H9 (cell line): ENCODE results near the gene RASGRF1. TPM values are rescaled to one million over a fixed set of nuclear protein-coding genes. Genes with fewer than 3 reads are reported as not detected.

Experiments
- DNase-seq: peaks from one replicate; pipeline ENCODE4 v3.0.0-alpha.2; 2017
- H2AFZ ChIP-seq: one replicate; pipeline ENCODE4 v1.6.1; 2013; ENCODE audit warnings: mild to moderate bottlenecking, low read length, control low read depth, moderate library complexity
- H2AK5ac ChIP-seq: 2 replicates; pipeline ENCODE4 v1.6.1; 2013; ENCODE audit warnings: low read length, control low read depth, mixed read lengths; ENCODE audit not compliant: insufficient read length
- H2BK120ac ChIP-seq: one replicate; pipeline ENCODE4 v1.6.1; 2013; ENCODE audit warnings: low read depth, mild to moderate bottlenecking, low read length, control low read depth, inconsistent platforms; ENCODE audit not compliant: poor library complexity, severe bottlenecking
- H2BK12ac ChIP-seq: 2 replicates; pipeline ENCODE4 v1.6.1; 2013; ENCODE audit warnings: low read length, control low read depth, mixed read lengths, low read depth; ENCODE audit not compliant: insufficient read length
- H2BK15ac ChIP-seq: 2 replicates; pipeline ENCODE4 v1.6.1; 2013; ENCODE audit warnings: low read depth, low read length, control low read depth
- H2BK20ac ChIP-seq: one replicate; pipeline ENCODE4 v1.6.1; 2013; ENCODE audit warnings: low read depth, mild to moderate bottlenecking, low read length, control low read depth, inconsistent platforms; ENCODE audit not compliant: poor library complexity, severe bottlenecking
- H2BK5ac ChIP-seq: 2 replicates; pipeline ENCODE4 v1.6.1; 2013; ENCODE audit warnings: low read length, control low read depth, mixed read lengths; ENCODE audit not compliant: insufficient read length
- H3K14ac ChIP-seq: 2 replicates; pipeline ENCODE4 v1.6.1; 2013; ENCODE audit warnings: low read length, control low read depth; ENCODE audit not compliant: insufficient read depth
- H3K18ac ChIP-seq: 2 replicates; pipeline ENCODE4 v1.6.1; 2013; ENCODE audit warnings: low read depth, mild to moderate bottlenecking, mixed read lengths, low read length, control low read depth; ENCODE audit not compliant: insufficient read length
- H3K23ac ChIP-seq: 2 replicates; pipeline ENCODE4 v1.6.1; 2013; ENCODE audit warnings: low read length, control low read depth, mixed read lengths, low read depth; ENCODE audit not compliant: insufficient read length
- H3K23me2 ChIP-seq: 2 replicates; pipeline ENCODE4 v1.6.1; 2013; ENCODE audit warnings: low read depth, mild to moderate bottlenecking, mixed read lengths, low read length, control low read depth; ENCODE audit not compliant: insufficient read length, poor library complexity, severe bottlenecking
- H3K27ac ChIP-seq: 2 replicates; pipeline ENCODE4 v1.5.1; 2013; ENCODE audit warnings: low read length, control low read depth, mixed read lengths, low read depth; ENCODE audit not compliant: insufficient read length
- H3K27me3 ChIP-seq: 2 replicates; pipeline ENCODE4 v1.6.1; 2013; ENCODE audit warnings: low read length, control low read depth, inconsistent platforms; ENCODE audit not compliant: insufficient read depth
- H3K4ac ChIP-seq: 2 replicates; pipeline ENCODE4 v1.6.1; 2013; ENCODE audit warnings: low read depth, mild to moderate bottlenecking, control low read depth, inconsistent platforms, low read length, moderate library complexity
- H3K4me1 ChIP-seq: 2 replicates; pipeline ENCODE4 v1.6.1; 2013; ENCODE audit warnings: low read length, control low read depth, inconsistent platforms; ENCODE audit not compliant: insufficient read depth
- H3K4me2 ChIP-seq: 2 replicates; pipeline ENCODE4 v1.6.1; 2013; ENCODE audit warnings: low read length, control low read depth, mixed read lengths; ENCODE audit not compliant: insufficient read length, insufficient read depth
- H3K56ac ChIP-seq: 2 replicates; pipeline ENCODE4 v1.6.1; 2013; ENCODE audit warnings: low read depth, mild to moderate bottlenecking, mixed read lengths, low read length, control low read depth; ENCODE audit not compliant: insufficient read length
- H3K79me1 ChIP-seq: 2 replicates; pipeline ENCODE4 v1.6.1; 2013; ENCODE audit warnings: low read depth, mild to moderate bottlenecking, moderate library complexity, low read length, control low read depth, inconsistent platforms; ENCODE audit not compliant: insufficient read depth, poor library complexity, severe bottlenecking
- H3K79me2 ChIP-seq: 2 replicates; pipeline ENCODE4 v1.6.1; 2013; ENCODE audit warnings: low read length, control low read depth, inconsistent platforms; ENCODE audit not compliant: insufficient read depth
- H3K9ac ChIP-seq: 2 replicates; pipeline ENCODE4 v1.6.1; 2013; ENCODE audit warnings: low read length, control low read depth, mixed read lengths; ENCODE audit not compliant: insufficient read length; ENCODE audit errors: extremely low read depth
- H3K9me3 ChIP-seq: one replicate; pipeline ENCODE4 v1.6.1; 2013; ENCODE audit warnings: low read depth, low read length, inconsistent platforms; ENCODE audit not compliant: control insufficient read depth
- H3T11ph ChIP-seq: one replicate; pipeline ENCODE4 v1.6.1; 2013; ENCODE audit warnings: mild to moderate bottlenecking, low read length, control low read depth, inconsistent platforms
- H4K20me1 ChIP-seq: one replicate; pipeline ENCODE4 v1.6.1; 2013; ENCODE audit not compliant: control insufficient read depth, insufficient read length, insufficient read depth
- H4K5ac ChIP-seq: 2 replicates; pipeline ENCODE4 v1.6.1; 2013; ENCODE audit warnings: low read depth, mild to moderate bottlenecking, mixed read lengths, low read length, control low read depth; ENCODE audit not compliant: insufficient read length
- H4K8ac ChIP-seq: replicated peaks from 2 replicates; pipeline ENCODE4 v1.6.1; 2013; ENCODE audit warnings: low read length, control low read depth, mixed read lengths, low read depth; ENCODE audit not compliant: insufficient read length
- H4K91ac ChIP-seq: 2 replicates; pipeline ENCODE4 v1.6.1; 2013; ENCODE audit warnings: low read depth, mild to moderate bottlenecking, moderate library complexity, mixed read lengths, low read length, control low read depth; ENCODE audit not compliant: insufficient read length
- H3K27ac Mint-ChIP-seq, 3 experiments: 2 replicates in 2 of 3; 3 replicates in 1 of 3; pipeline ENCODE4 v1.8.0; 2020 to 2021; ENCODE audit warnings: mixed read lengths in 3 of 3, mild to moderate bottlenecking in 1 of 3, moderate library complexity in 1 of 3
- H3K27me3 Mint-ChIP-seq: 2 replicates; pipeline ENCODE4 v1.8.0; 2021; ENCODE audit warnings: low read depth, mild to moderate bottlenecking, moderate library complexity, mixed read lengths
- H3K36me3 Mint-ChIP-seq, 3 experiments: 2 replicates in 2 of 3; 3 replicates in 1 of 3; pipeline ENCODE4 v1.8.0; 2020 to 2021; ENCODE audit warnings: low read depth in 3 of 3, mixed read lengths in 3 of 3; ENCODE audit not compliant: insufficient read depth in 1 of 3
- H3K4me1 Mint-ChIP-seq, 2 experiments: 2 replicates each; pipeline ENCODE4 v1.8.0; 2020; ENCODE audit warnings: mixed read lengths in 2 of 2
- H3K4me3 Mint-ChIP-seq, 2 experiments: 2 replicates in 1 of 2; 3 replicates in 1 of 2; pipeline ENCODE4 v1.8.0; 2020 to 2021; ENCODE audit warnings: mild to moderate bottlenecking in 2 of 2, mixed read lengths in 2 of 2, moderate library complexity in 1 of 2
- H3K9me3 Mint-ChIP-seq, 2 experiments: 2 replicates in 1 of 2; 3 replicates in 1 of 2; pipeline ENCODE4 v1.8.0; 2020; ENCODE audit warnings: mild to moderate bottlenecking in 2 of 2, mixed read lengths in 2 of 2, moderate library complexity in 1 of 2
- WGBS: extraction: QIAGEN DNeasy Blood & Tissue Kit; methylation state at CpG from one replicate; pipeline ENCODE4 v1.1.7; 2013; ENCODE audit warnings: missing lambda C conversion rate, low lambda C conversion rate, mixed read lengths; ENCODE audit not compliant: insufficient read length; ENCODE audit errors: extremely low coverage; 5-methylcytosine and 5-hydroxymethylcytosine counted together
- total RNA-seq: library from RNA; stranded (reverse); gene quantifications from 2 replicates; pipeline ENCODE4 v1.2.1, GENCODE V29; 2021
- TF ChIP-seq, protein P1 (sequence below): fragments of 200-600 bp; sonication (generic); conservative IDR thresholded peaks from 3 replicates; pipeline ENCODE4 v1.8.0; 2021; ENCODE audit warnings: antibody characterized with exemption, mild to moderate bottlenecking

Gene RASGRF1
- total RNA-seq, 1 experiment from 2014 or later = 0.48 TPM

GRCh38 chr15:78917888-78918287 is 172.7 kb downstream of the RASGRF1 start:
- no peak overlapping the region for H3K27ac ChIP-seq
- no peaks in the 10 kb centered on the region for H3K79me1 ChIP-seq
- H2BK20ac ChIP-seq = no peak overlapping the region
- H3K4me1 ChIP-seq = no peaks in the 10 kb centered on the region
- H4K8ac ChIP-seq = no peak overlapping the region
- no peak overlapping the region for H3K4ac ChIP-seq
- H3K18ac ChIP-seq = no peak overlapping the region
- H3K14ac ChIP-seq = no peak overlapping the region
- H2AK5ac ChIP-seq = no peak overlapping the region
- no peak overlapping the region for H3K23ac ChIP-seq
- Mint-ChIP-seq H3K27me3 (no peaks in the 10 kb centered on the region), H3K36me3 (peaks cover 24 to 51% (median 33%) of the 10 kb centered on the region in 3 experiments; a peak in 6 of 7 replicates), H3K27ac (no peak overlapping the region), H3K9me3 (no peaks in the 10 kb centered on the region), H3K4me1 (no peaks in the 10 kb centered on the region), H3K4me3 (no peak overlapping the region)
- H4K5ac ChIP-seq = no peak overlapping the region
- no peaks in the 10 kb centered on the region for H3K27me3 ChIP-seq
- H2BK15ac ChIP-seq = no peak overlapping the region
- H3K56ac ChIP-seq = no peak overlapping the region
- no peaks in the 10 kb centered on the region for H3K79me2 ChIP-seq
- H3K4me2 ChIP-seq = no peak overlapping the region
- TF ChIP-seq, protein P1, sequence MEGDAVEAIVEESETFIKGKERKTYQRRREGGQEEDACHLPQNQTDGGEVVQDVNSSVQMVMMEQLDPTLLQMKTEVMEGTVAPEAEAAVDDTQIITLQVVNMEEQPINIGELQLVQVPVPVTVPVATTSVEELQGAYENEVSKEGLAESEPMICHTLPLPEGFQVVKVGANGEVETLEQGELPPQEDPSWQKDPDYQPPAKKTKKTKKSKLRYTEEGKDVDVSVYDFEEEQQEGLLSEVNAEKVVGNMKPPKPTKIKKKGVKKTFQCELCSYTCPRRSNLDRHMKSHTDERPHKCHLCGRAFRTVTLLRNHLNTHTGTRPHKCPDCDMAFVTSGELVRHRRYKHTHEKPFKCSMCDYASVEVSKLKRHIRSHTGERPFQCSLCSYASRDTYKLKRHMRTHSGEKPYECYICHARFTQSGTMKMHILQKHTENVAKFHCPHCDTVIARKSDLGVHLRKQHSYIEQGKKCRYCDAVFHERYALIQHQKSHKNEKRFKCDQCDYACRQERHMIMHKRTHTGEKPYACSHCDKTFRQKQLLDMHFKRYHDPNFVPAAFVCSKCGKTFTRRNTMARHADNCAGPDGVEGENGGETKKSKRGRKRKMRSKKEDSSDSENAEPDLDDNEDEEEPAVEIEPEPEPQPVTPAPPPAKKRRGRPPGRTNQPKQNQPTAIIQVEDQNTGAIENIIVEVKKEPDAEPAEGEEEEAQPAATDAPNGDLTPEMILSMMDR = no peak
- H4K20me1 ChIP-seq = no peaks in the 10 kb centered on the region
- WGBS = no CpG with 5 or more reads among the region's 4 CpGs
- no peak overlapping the region for H4K91ac ChIP-seq
- no peaks in the 10 kb centered on the region for H3K9me3 ChIP-seq
- no peaks in the 10 kb centered on the region for H3K23me2 ChIP-seq
- no peak for DNase-seq
- H2BK5ac ChIP-seq = no peak overlapping the region
- H3T11ph ChIP-seq = no peak overlapping the region
- no peak overlapping the region for H2BK120ac ChIP-seq
- no peak overlapping the region for H2BK12ac ChIP-seq
- no peak overlapping the region for H2AFZ ChIP-seq
- H3K9ac ChIP-seq = no peak overlapping the region
